Adipocyte (in vitro differentiated cells): Measurements from ENCODE around the gene GRHPR.
A peak's percentile ranks its signal among the peaks of the same experiment; 100 is the strongest.

Experiments used
- DNase-seq: peaks from one replicate; pipeline ENCODE4 v3.0.0-alpha.2; 2015; ENCODE audit warnings: low read depth
- H3K27me3 ChIP-seq: replicated peaks from 2 replicates; pipeline ENCODE4 v1.7.0; 2013; ENCODE audit warnings: mild to moderate bottlenecking, low read length, moderate library complexity; ENCODE audit not compliant: control insufficient read depth, insufficient read depth
- H3K36me3 ChIP-seq: 2 replicates; pipeline ENCODE4 v1.7.0; 2013; ENCODE audit warnings: low read length, mild to moderate bottlenecking, moderate library complexity; ENCODE audit not compliant: control insufficient read depth, insufficient read depth, severe bottlenecking
- H3K4me1 ChIP-seq: 2 replicates; pipeline ENCODE4 v1.7.0; 2013; ENCODE audit warnings: mild to moderate bottlenecking, low read length, moderate library complexity; ENCODE audit not compliant: control insufficient read depth, insufficient read depth
- H3K4me3 ChIP-seq: 2 replicates; pipeline ENCODE4 v1.7.0; 2013; ENCODE audit warnings: mild to moderate bottlenecking, low read length, moderate library complexity
- H3K9ac ChIP-seq: 2 replicates; pipeline ENCODE4 v1.7.0; 2013; ENCODE audit warnings: mild to moderate bottlenecking, low read length, moderate library complexity
- H3K9me3 ChIP-seq: 2 replicates; pipeline ENCODE4 v1.7.0; 2013; ENCODE audit warnings: mild to moderate bottlenecking, low read length, moderate library complexity; ENCODE audit not compliant: control insufficient read depth

The GRHPR gene

GRCh38 chr9:37399336-37399735 is 23.2 kb upstream of the GRHPR start:
- no peak for DNase-seq

GRCh38 chr9:37404590-37404989 is 17.9 kb upstream of the GRHPR start:
- no peaks in the 10 kb centered on the region for H3K9me3 ChIP-seq
- H3K9ac ChIP-seq, result no peak overlapping the region
- no peak overlapping the region for H3K4me3 ChIP-seq

More at GRCh38 chr9:37399336-37399735, 23.2 kb upstream of the GRHPR start:
- H3K9me3 ChIP-seq, result no peaks in the 10 kb centered on the region
- H3K36me3 ChIP-seq, result no peaks in the 10 kb centered on the region
- H3K27me3 ChIP-seq, result no peaks in the 10 kb centered on the region
- no peak overlapping the region for H3K4me3 ChIP-seq
- no peaks in the 10 kb centered on the region for H3K4me1 ChIP-seq
- H3K9ac ChIP-seq, result no peak overlapping the region

GRCh38 chr9:37405350-37405749 is 17.1 kb upstream of the GRHPR start:
- H3K27me3 ChIP-seq, result peaks cover 4% of the 10 kb centered on the region
- H3K9ac ChIP-seq, result no peak overlapping the region
- no peak overlapping the region for H3K4me3 ChIP-seq
- H3K4me1 ChIP-seq, result peaks cover 2% of the 10 kb centered on the region
- DNase-seq, result no peak
- no peaks in the 10 kb centered on the region for H3K36me3 ChIP-seq
- no peaks in the 10 kb centered on the region for H3K9me3 ChIP-seq

More at GRCh38 chr9:37404590-37404989, 17.9 kb upstream of the GRHPR start:
- Histone ChIP-seq H3K27me3 (peaks cover 4% of the 10 kb centered on the region), H3K36me3 (no peaks in the 10 kb centered on the region), H3K4me1 (peaks cover 2% of the 10 kb centered on the region)
- no peak for DNase-seq

- Histone ChIP-seq H3K27me3 (peaks cover 4% of the 10 kb centered on the region), H3K9ac (no peak overlapping the region), H3K4me3 (no peak overlapping the region), H3K4me1 (peaks cover 2% of the 10 kb centered on the region), H3K9me3 (no peaks in the 10 kb centered on the region), H3K36me3 (no peaks in the 10 kb centered on the region)
- DNase-seq, result no peak
Observed at GRCh38 chr9:37405764-37406380, 16.6 kb upstream of the GRHPR start.

- Histone ChIP-seq H3K9me3 (no peaks in the 10 kb centered on the region), H3K4me1 (peaks cover 2% of the 10 kb centered on the region), H3K36me3 (no peaks in the 10 kb centered on the region), H3K27me3 (peaks cover 4% of the 10 kb centered on the region), H3K9ac (no peak overlapping the region), H3K4me3 (no peak overlapping the region)
- no peak for DNase-seq
Observed at GRCh38 chr9:37406603-37407401, 15.7 kb upstream of the GRHPR start.

GRCh38 chr9:37407468-37407867 is 15.0 kb upstream of the GRHPR start:
- H3K27me3 ChIP-seq, result peaks cover 4% of the 10 kb centered on the region
- no peak overlapping the region for H3K9ac ChIP-seq
- DNase-seq, result peak; percentile 11
- H3K4me3 ChIP-seq, result no peak overlapping the region
- no peaks in the 10 kb centered on the region for H3K36me3 ChIP-seq
- peaks cover 2% of the 10 kb centered on the region for H3K4me1 ChIP-seq
- H3K9me3 ChIP-seq, result no peaks in the 10 kb centered on the region

GRCh38 chr9:37408933-37409710 is 13.4 kb upstream of the GRHPR start:
- Histone ChIP-seq H3K4me3 (no peak overlapping the region), H3K9me3 (no peaks in the 10 kb centered on the region), H3K9ac (no peak overlapping the region), H3K36me3 (no peaks in the 10 kb centered on the region), H3K4me1 (peaks cover 2% of the 10 kb centered on the region), H3K27me3 (peaks cover 4% of the 10 kb centered on the region)
- DNase-seq, result no peak

- H3K4me1 ChIP-seq, result peaks cover 9% of the 10 kb centered on the region
- peaks cover 4% of the 10 kb centered on the region for H3K27me3 ChIP-seq
- DNase-seq, result no peak
- H3K4me3 ChIP-seq, result no peak overlapping the region
- H3K9ac ChIP-seq, result no peak overlapping the region
- H3K9me3 ChIP-seq, result no peaks in the 10 kb centered on the region
- no peaks in the 10 kb centered on the region for H3K36me3 ChIP-seq
Observed at GRCh38 chr9:37410354-37410861, 12.1 kb upstream of the GRHPR start.

GRCh38 chr9:37410969-37411785 is 11.3 kb upstream of the GRHPR start:
- H3K4me1 ChIP-seq, result peaks cover 14% of the 10 kb centered on the region
- H3K9me3 ChIP-seq, result no peaks in the 10 kb centered on the region
- DNase-seq, result peak; percentile 58
- H3K9ac ChIP-seq, result no peak overlapping the region
- no peaks in the 10 kb centered on the region for H3K36me3 ChIP-seq
- H3K27me3 ChIP-seq, result peaks cover 4% of the 10 kb centered on the region
- no peak overlapping the region for H3K4me3 ChIP-seq

GRCh38 chr9:37412431-37413151 is 9.9 kb upstream of the GRHPR start:
- no peaks in the 10 kb centered on the region for H3K36me3 ChIP-seq
- H3K27me3 ChIP-seq, result peaks cover 4% of the 10 kb centered on the region
- no peaks in the 10 kb centered on the region for H3K9me3 ChIP-seq
- H3K4me3 ChIP-seq, result no peak overlapping the region
- H3K4me1 ChIP-seq, result peaks cover 12% of the 10 kb centered on the region
- peak; percentile 95 for DNase-seq
- no peak overlapping the region for H3K9ac ChIP-seq
